ENCODE results near the gene DNAH6.

DNAH6 gene

GRCh38 chr2:84782717-84783442, 266.6 kb downstream of the DNAH6 start:
- H3K4me3 ChIP-seq (ENCODE audit: low read depth, low read length), result no peak overlapping the region
- DNase-seq (ENCODE audit: low read depth, low spot score), result no peak
- in situ Hi-C loops (cut with HindIII; ENCODE audit: low sequenced_read_pairs), result no loop called here
- no peak for TF ChIP-seq CTCF (IDR thresholded peaks at IDR 0.05; ENCODE audit: low read depth, low read length)

- DNase-seq (ENCODE audit: low read depth, low spot score), result no peak
- TF ChIP-seq CTCF (IDR thresholded peaks at IDR 0.05; ENCODE audit: low read depth, low read length), result no peak
- in situ Hi-C loops (cut with HindIII; ENCODE audit: low sequenced_read_pairs), result no loop called here
- H3K4me3 ChIP-seq (ENCODE audit: low read depth, low read length), result no peak overlapping the region
Measured at GRCh38 chr2:84785950-84786349, 269.7 kb downstream of the DNAH6 start.

- in situ Hi-C loops (cut with HindIII; ENCODE audit: low sequenced_read_pairs), result no loop called here
- no peak for TF ChIP-seq CTCF (IDR thresholded peaks at IDR 0.05; ENCODE audit: low read depth, low read length)
- no peak for DNase-seq (ENCODE audit: low read depth, low spot score)
- no peak overlapping the region for H3K4me3 ChIP-seq (ENCODE audit: low read depth, low read length)
Measured at GRCh38 chr2:84786601-84787000, 270.3 kb downstream of the DNAH6 start.

GRCh38 chr2:84788027-84788426, 271.7 kb downstream of the DNAH6 start:
- in situ Hi-C loops (cut with HindIII; ENCODE audit: low sequenced_read_pairs), result no loop called here
- H3K4me3 ChIP-seq (ENCODE audit: low read depth, low read length), result no peak overlapping the region
- no peak for DNase-seq (ENCODE audit: low read depth, low spot score)
- no peak for TF ChIP-seq CTCF (IDR thresholded peaks at IDR 0.05; ENCODE audit: low read depth, low read length)

- TF ChIP-seq CTCF (IDR thresholded peaks at IDR 0.05; ENCODE audit: low read depth, low read length), result no peak
- no peak overlapping the region for H3K4me3 ChIP-seq (ENCODE audit: low read depth, low read length)
- DNase-seq (ENCODE audit: low read depth, low spot score), result no peak
- in situ Hi-C loops (cut with HindIII; ENCODE audit: low sequenced_read_pairs), result no loop called here
Measured at GRCh38 chr2:84788498-84788897, 272.2 kb downstream of the DNAH6 start.

- TF ChIP-seq CTCF (IDR thresholded peaks at IDR 0.05; ENCODE audit: low read depth, low read length), result no peak
- DNase-seq (ENCODE audit: low read depth, low spot score), result peak; percentile 22
- H3K4me3 ChIP-seq (ENCODE audit: low read depth, low read length), result no peak overlapping the region
- in situ Hi-C loops (cut with HindIII; ENCODE audit: low sequenced_read_pairs), result no loop called here
Measured at GRCh38 chr2:84792856-84793522, 276.7 kb downstream of the DNAH6 start.
